Measurements from ENCODE around the gene SEMA3F. TPM values are rescaled to one million over a fixed set of nuclear protein-coding genes. Genes with fewer than 3 reads are reported as not detected.

SEMA3F gene
- polyA plus RNA-seq, 2 of the 4 experiments (the other 2 are of a cell fraction) = 2.9 to 10.6 TPM

DNA sequence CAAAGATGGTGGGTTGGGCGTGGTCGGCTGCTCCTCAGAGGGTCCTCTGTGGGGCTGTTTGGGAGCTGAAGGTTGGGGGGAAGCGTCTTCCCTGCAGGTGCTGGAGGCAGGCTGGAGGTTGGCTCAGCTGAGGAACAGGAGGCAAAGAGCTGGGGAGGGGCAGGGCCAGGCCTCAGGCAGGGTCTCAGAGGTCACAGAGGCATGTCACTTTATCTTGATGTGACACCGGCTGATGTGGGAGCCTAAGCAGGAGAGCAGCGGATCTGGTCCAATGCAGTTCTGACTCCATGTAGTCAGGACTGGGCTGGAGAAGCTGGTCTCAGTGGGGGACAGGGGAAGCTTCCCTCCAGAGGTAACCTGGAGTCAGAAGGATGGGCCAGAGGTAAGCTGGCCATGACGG lies 28.6 kb downstream of the SEMA3F start:
- DNase-seq (ENCODE audit: low read depth in 1 of 2, low spot score in 1 of 2) (no peak), FAIRE-seq (no peak), ATAC-seq (no peak)

DNA sequence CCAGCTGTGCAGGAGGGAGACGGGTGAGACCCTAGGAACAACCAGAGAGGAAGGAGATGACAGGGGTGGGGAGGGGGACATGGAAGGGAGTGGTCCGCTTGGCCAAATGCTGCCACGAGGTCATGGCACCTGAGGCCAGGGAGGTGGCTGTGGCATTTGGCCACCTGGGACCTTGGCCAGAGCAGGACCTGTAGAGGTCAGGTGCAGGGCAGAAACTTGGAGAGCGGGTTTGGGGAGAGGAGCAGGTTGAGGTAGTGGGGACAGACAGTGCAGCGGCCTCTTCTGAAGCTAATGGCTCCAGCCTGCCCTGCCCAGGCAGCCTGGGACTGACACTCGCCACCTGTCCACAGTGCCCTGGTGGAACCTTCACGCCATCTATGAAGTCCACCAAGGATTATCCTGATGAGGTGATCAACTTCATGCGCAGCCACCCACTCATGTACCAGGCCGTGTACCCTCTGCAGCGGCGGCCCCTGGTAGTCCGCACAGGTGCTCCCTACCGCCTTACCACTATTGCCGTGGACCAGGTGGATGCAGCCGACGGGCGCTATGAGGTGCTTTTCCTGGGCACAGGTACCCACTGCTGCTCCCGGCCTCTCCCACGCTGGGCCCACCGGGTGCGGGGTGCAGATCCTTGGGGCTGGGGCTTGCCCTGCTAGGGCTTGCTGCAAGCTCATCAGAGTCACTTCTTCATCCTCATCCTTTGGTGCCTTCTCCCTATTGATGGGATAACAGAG lies 29.3 kb downstream of the SEMA3F start:
- no peak for ATAC-seq
- no peak for DNase-seq (ENCODE audit: low read depth in 1 of 2, low spot score in 1 of 2)
- 86% methylated on average over 8 of the region's 21 CpGs for WGBS (ENCODE audit: missing lambda C conversion rate)
- TF ChIP-seq MYC (IDR thresholded peaks at IDR 0.05; ENCODE audit: borderline replicate concordance, low read length) = no peak
- TF ChIP-seq, protein P1, sequence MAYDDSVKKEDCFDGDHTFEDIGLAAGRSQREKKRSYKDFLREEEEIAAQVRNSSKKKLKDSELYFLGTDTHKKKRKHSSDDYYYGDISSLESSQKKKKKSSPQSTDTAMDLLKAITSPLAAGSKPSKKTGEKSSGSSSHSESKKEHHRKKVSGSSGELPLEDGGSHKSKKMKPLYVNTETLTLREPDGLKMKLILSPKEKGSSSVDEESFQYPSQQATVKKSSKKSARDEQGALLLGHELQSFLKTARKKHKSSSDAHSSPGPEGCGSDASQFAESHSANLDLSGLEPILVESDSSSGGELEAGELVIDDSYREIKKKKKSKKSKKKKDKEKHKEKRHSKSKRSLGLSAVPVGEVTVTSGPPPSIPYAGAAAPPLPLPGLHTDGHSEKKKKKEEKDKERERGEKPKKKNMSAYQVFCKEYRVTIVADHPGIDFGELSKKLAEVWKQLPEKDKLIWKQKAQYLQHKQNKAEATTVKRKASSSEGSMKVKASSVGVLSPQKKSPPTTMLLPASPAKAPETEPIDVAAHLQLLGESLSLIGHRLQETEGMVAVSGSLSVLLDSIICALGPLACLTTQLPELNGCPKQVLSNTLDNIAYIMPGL (CRISPR knock-in tag; IDR thresholded peaks at IDR 0.05; ENCODE audit: borderline replicate concordance) = no peak
- TF ChIP-seq CBX2 (IDR thresholded peaks at IDR 0.05; ENCODE audit: borderline replicate concordance, low read depth) = no peak
- Histone ChIP-seq H3K27ac (no peak overlapping the region), H3K9me3 (no peaks in the 10 kb centered on the region), H3K4me1 (peaks cover 6% of the 10 kb centered on the region; the same call in 1 of the 3 replicates), H3K4me2 (no peak overlapping the region), H3K4me3 (no peak overlapping the region)
- CTCF ChIA-PET = interaction anchor here (0.6 to 18.7 kb wide), 9 partner anchors 10 to 439 kb away, joined by 3 to 240 read pairs (median 3); no protein-coding TSS in a partner anchor
- FAIRE-seq = no peak
- POLR2A ChIA-PET = interaction anchor here (0.9 kb wide), 1 partner anchor 12 kb away, joined by 3 read pairs; no protein-coding TSS in a partner anchor

More for the DNA sequence above, 28.6 kb downstream of the SEMA3F start:
- H3K27ac ChIP-seq = no peak overlapping the region
- ChIA-PET POLR2A (interaction anchor here (0.9 kb wide), 1 partner anchor 11 kb away, joined by 3 read pairs; no protein-coding TSS in a partner anchor), CTCF (interaction anchor here (0.6 to 18.7 kb wide), 10 partner anchors 9 to 438 kb away, joined by 3 to 240 read pairs (median 5); no protein-coding TSS in a partner anchor)
- TF ChIP-seq, protein P2, sequence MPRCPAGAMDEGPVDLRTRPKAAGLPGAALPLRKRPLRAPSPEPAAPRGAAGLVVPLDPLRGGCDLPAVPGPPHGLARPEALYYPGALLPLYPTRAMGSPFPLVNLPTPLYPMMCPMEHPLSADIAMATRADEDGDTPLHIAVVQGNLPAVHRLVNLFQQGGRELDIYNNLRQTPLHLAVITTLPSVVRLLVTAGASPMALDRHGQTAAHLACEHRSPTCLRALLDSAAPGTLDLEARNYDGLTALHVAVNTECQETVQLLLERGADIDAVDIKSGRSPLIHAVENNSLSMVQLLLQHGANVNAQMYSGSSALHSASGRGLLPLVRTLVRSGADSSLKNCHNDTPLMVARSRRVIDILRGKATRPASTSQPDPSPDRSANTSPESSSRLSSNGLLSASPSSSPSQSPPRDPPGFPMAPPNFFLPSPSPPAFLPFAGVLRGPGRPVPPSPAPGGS (IDR thresholded peaks at IDR 0.05) = no peak
- TF ChIP-seq, protein P1 (CRISPR knock-in tag; IDR thresholded peaks at IDR 0.05; ENCODE audit: borderline replicate concordance) = no peak
- no peak for TF ChIP-seq KDM5A (IDR thresholded peaks at IDR 0.05)
- TF ChIP-seq GATA3 (IDR thresholded peaks at IDR 0.05; ENCODE audit: borderline replicate concordance) = no peak
- TF ChIP-seq RFX5 (IDR thresholded peaks at IDR 0.05) = no peak
- TF ChIP-seq, protein P3, sequence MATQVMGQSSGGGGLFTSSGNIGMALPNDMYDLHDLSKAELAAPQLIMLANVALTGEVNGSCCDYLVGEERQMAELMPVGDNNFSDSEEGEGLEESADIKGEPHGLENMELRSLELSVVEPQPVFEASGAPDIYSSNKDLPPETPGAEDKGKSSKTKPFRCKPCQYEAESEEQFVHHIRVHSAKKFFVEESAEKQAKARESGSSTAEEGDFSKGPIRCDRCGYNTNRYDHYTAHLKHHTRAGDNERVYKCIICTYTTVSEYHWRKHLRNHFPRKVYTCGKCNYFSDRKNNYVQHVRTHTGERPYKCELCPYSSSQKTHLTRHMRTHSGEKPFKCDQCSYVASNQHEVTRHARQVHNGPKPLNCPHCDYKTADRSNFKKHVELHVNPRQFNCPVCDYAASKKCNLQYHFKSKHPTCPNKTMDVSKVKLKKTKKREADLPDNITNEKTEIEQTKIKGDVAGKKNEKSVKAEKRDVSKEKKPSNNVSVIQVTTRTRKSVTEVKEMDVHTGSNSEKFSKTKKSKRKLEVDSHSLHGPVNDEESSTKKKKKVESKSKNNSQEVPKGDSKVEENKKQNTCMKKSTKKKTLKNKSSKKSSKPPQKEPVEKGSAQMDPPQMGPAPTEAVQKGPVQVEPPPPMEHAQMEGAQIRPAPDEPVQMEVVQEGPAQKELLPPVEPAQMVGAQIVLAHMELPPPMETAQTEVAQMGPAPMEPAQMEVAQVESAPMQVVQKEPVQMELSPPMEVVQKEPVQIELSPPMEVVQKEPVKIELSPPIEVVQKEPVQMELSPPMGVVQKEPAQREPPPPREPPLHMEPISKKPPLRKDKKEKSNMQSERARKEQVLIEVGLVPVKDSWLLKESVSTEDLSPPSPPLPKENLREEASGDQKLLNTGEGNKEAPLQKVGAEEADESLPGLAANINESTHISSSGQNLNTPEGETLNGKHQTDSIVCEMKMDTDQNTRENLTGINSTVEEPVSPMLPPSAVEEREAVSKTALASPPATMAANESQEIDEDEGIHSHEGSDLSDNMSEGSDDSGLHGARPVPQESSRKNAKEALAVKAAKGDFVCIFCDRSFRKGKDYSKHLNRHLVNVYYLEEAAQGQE (IDR thresholded peaks at IDR 0.05) = no peak
- no peak for TF ChIP-seq KDM1A (IDR thresholded peaks at IDR 0.05; ENCODE audit: low read depth)
- no peak overlapping the region for H3K4me2 ChIP-seq
- WGBS (ENCODE audit: missing lambda C conversion rate) = 97% methylated on average over 5 of the region's 6 CpGs
- H3K4me1 ChIP-seq = peaks cover 6% of the 10 kb centered on the region; the same call in 1 of the 3 replicates
- no peak overlapping the region for H3K4me3 ChIP-seq
- H3K9me3 ChIP-seq = no peaks in the 10 kb centered on the region

DNA sequence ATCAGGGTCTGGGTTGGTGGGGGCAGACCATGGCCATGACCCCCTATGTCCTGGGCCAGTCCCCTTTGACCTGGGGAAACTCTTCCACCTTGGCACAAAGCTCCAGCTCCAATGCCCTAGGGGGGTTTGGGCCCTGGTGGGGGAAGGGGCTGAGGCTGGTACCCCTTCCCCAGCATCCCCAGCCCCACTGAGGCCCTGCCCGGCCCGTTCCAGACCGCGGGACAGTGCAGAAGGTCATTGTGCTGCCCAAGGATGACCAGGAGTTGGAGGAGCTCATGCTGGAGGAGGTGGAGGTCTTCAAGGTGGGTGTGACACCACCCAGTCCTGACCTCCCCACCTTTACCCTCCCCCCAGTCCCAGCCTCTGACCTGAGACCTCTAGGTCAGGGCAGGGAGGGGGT lies 30.1 kb downstream of the SEMA3F start:
- no peak for DNase-seq (ENCODE audit: low read depth in 1 of 2, low spot score in 1 of 2)
- Histone ChIP-seq H3K4me1 (no peaks in the 10 kb centered on the region), H3K4me3 (no peak overlapping the region), H3K4me2 (no peak overlapping the region), H3K27ac (no peak overlapping the region), H3K9me3 (no peaks in the 10 kb centered on the region)
- CTCF ChIA-PET = interaction anchor here (1.1 to 18.7 kb wide), 4 partner anchors 33 to 63 kb away, joined by 3 to 550 read pairs (median 122); no protein-coding TSS in a partner anchor
- FAIRE-seq = no peak
- POLR2A ChIA-PET = no interaction called here
- no peak for ATAC-seq
- TF ChIP-seq, protein P1 (CRISPR knock-in tag; IDR thresholded peaks at IDR 0.05; ENCODE audit: borderline replicate concordance) = no peak
- TF ChIP-seq, protein P4, sequence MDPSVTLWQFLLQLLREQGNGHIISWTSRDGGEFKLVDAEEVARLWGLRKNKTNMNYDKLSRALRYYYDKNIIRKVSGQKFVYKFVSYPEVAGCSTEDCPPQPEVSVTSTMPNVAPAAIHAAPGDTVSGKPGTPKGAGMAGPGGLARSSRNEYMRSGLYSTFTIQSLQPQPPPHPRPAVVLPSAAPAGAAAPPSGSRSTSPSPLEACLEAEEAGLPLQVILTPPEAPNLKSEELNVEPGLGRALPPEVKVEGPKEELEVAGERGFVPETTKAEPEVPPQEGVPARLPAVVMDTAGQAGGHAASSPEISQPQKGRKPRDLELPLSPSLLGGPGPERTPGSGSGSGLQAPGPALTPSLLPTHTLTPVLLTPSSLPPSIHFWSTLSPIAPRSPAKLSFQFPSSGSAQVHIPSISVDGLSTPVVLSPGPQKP (IDR thresholded peaks at IDR 0.05; ENCODE audit: low read depth, low read length) = no peak
- TF ChIP-seq HEYL (CRISPR knock-in tag; IDR thresholded peaks at IDR 0.05) = no peak
- TF ChIP-seq ZFP36 (IDR thresholded peaks at IDR 0.05; ENCODE audit: borderline replicate concordance, partially characterized antibody) = no peak
- TF ChIP-seq NPAS2 (CRISPR knock-in tag; IDR thresholded peaks at IDR 0.05; ENCODE audit: borderline replicate concordance) = no peak
- no peak for TF ChIP-seq POLR2A (IDR thresholded peaks at IDR 0.05; ENCODE audit: low read length)
- TF ChIP-seq NR3C1 (IDR thresholded peaks at IDR 0.05) = no peak
- TF ChIP-seq RNF2 (IDR thresholded peaks at IDR 0.05; ENCODE audit: borderline replicate concordance, low read depth) = no peak
- TF ChIP-seq ZNF302 (CRISPR knock-in tag; IDR thresholded peaks at IDR 0.05) = no peak
- TF ChIP-seq RFX5 (IDR thresholded peaks at IDR 0.05) = no peak
- TF ChIP-seq FOSB (CRISPR knock-in tag; IDR thresholded peaks at IDR 0.05) = no peak
- whole genome bisulfite sequencing (ENCODE audit: missing lambda C conversion rate) = 100% methylated on average over 3 of the region's 4 CpGs

Measured in A549 (cell line).